Measurements from ENCODE around the gene STXBP2.

GRCh38 chr19:7612282-7613274 is 24.3 kb upstream of the STXBP2 start:
- TF ChIP-seq CTCF (IDR thresholded peaks at IDR 0.05; ENCODE audit: insufficient read depth, low read length, poor library complexity, severe bottlenecking), result no peak
- no peak for TF ChIP-seq EZH2phosphoT487 (conservative IDR thresholded peaks at IDR 0.05; ENCODE audit: low read length)
